Testis (tissue), 3 donors: Measurements from ENCODE around the gene FUT1. TPM values are rescaled to one million over a fixed set of nuclear protein-coding genes. Genes with fewer than 3 reads are reported as not detected.
A peak's percentile ranks its signal among the peaks of the same experiment; 100 is the strongest.

Experiments
- DNase-seq: peaks from one replicate; pipeline ENCODE4 v3.0.0-alpha.2; 2019
- H3K27ac ChIP-seq, 2 donors: fragments of 200-600 bp; sonication (generic); one replicate each; pipeline ENCODE4 v1.5.1; 2019
- H3K27me3 ChIP-seq: fragments of 200-600 bp; sonication (generic); one replicate; pipeline ENCODE4 v1.5.1; 2019
- H3K36me3 ChIP-seq: fragments of 200-600 bp; sonication (generic); one replicate; pipeline ENCODE4 v1.5.1; 2017; ENCODE audit warnings: low read depth; ENCODE audit errors: missing control alignments
- H3K4me1 ChIP-seq: fragments of 200-600 bp; sonication (generic); one replicate; pipeline ENCODE4 v1.5.1; 2019
- H3K4me3 ChIP-seq, 2 donors: fragments of 200-600 bp; sonication (generic); one replicate each; pipeline ENCODE4 v1.5.1; 2017 to 2019
- H3K9me3 ChIP-seq: fragments of 200-600 bp; sonication (generic); one replicate; pipeline ENCODE4 v1.5.1; 2017
- POLR2A ChIP-seq: fragments of 450-650 bp; IDR thresholded peaks from one replicate; pipeline ENCODE4 v1.6.1; 2017; ENCODE audit warnings: antibody characterized with exemption, mild to moderate bottlenecking, moderate library complexity
- WGBS, 2 donors: methylation state at CpG; one replicate each; pipeline ENCODE4 v1.1.5; 2018; 5-methylcytosine and 5-hydroxymethylcytosine counted together
- intact Hi-C: fragments of 100-400 bp; cut with DNase I; formaldehyde crosslinking; loops from one replicate; pipeline ENCODE4 v1.15.1; 2023; ENCODE audit warnings: low total_unique reads
- polyA plus RNA-seq: library from polyadenylated mRNA; stranded (reverse); fragments of 350-450 nt; fragmentation: Illumina TruSeq; extraction: RNeasy Lipid Tissue Mini Kit (QIAGEN cat#74804); gene quantifications from one replicate; pipeline ENCODE4 v1.2.3, GENCODE V29; 2014; ENCODE audit warnings: low read depth, low replicate concordance; ENCODE audit not compliant: insufficient read depth
- total RNA-seq, 2 donors: library from RNA; depleted of rRNA; stranded (reverse); fragments of >200 nt; gene quantifications; one replicate each; pipeline ENCODE4 v1.2.3, GENCODE V29; 2016
- TF ChIP-seq, protein P1 (sequence below), 3 experiments: fragments of 450-650 bp in 2 of 3; fragments of 200-600 bp in 1 of 3; sonication (generic) in 1 of 3; IDR thresholded peaks; one replicate each; pipeline ENCODE4 v1.5.1; 2016 to 2019; ENCODE audit warnings: antibody characterized with exemption in 3 of 3, mild to moderate bottlenecking in 2 of 3, moderate library complexity in 1 of 3

The FUT1 gene
- total and polyA plus RNA-seq, 3 donors from 2014 or later = 2.0 to 5.1 (median 3.6) TPM

DNA sequence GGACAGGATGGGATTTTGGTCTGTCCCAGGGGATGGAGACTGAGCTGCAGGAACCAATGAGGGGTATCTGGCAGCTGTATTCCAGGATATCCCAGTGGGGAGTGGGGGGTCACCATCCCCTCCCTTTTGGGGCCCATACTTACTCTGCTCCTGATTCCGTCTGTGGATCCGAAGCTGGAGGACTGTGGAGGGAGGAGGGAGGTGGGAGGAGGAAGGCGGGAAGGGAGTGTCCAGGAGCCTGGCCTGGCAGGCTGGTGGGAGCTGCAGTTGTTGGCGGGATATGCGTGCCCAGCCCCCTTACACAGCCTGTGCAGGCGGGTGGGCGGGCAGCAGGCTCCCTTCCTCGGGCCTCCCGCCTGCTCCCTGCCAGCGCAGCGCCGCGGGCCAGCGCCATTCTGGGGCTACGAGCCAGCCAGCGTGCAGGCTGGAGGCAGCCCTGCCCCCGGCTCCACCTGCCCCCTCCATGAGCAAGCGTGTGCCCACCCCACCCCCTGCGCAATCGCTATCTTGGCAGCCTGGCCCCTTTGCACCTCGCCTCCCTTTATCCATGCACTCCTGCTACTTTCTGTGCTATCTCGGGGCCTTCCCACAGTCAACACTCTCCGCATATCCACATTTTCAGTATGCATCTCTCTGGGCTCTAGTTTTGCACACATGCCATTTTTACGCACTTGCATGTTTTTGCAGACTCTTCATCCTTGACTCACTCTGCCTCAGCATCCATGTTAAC, 35.7 kb downstream of the FUT1 start:
- DNase-seq = peak; percentile 88
- no peak for TF ChIP-seq POLR2A
- TF ChIP-seq, protein P1, sequence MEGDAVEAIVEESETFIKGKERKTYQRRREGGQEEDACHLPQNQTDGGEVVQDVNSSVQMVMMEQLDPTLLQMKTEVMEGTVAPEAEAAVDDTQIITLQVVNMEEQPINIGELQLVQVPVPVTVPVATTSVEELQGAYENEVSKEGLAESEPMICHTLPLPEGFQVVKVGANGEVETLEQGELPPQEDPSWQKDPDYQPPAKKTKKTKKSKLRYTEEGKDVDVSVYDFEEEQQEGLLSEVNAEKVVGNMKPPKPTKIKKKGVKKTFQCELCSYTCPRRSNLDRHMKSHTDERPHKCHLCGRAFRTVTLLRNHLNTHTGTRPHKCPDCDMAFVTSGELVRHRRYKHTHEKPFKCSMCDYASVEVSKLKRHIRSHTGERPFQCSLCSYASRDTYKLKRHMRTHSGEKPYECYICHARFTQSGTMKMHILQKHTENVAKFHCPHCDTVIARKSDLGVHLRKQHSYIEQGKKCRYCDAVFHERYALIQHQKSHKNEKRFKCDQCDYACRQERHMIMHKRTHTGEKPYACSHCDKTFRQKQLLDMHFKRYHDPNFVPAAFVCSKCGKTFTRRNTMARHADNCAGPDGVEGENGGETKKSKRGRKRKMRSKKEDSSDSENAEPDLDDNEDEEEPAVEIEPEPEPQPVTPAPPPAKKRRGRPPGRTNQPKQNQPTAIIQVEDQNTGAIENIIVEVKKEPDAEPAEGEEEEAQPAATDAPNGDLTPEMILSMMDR (IDR thresholded peaks at IDR 0.05) = no peak
- Histone ChIP-seq H3K4me1 (peaks cover 58% of the 10 kb centered on the region), H3K9me3 (no peaks in the 10 kb centered on the region), H3K36me3 (no peaks in the 10 kb centered on the region), H3K4me3 (peak overlapping the region in 1 of 2 donors; percentile 65), H3K27ac (peak overlapping the region; percentile 81 to 85), H3K27me3 (no peaks in the 10 kb centered on the region)
- intact Hi-C loops = no loop called here
- whole genome bisulfite sequencing, 2 donors = 25 to 37% methylated on average over 12 to 15 of the region's 24 CpGs

DNA sequence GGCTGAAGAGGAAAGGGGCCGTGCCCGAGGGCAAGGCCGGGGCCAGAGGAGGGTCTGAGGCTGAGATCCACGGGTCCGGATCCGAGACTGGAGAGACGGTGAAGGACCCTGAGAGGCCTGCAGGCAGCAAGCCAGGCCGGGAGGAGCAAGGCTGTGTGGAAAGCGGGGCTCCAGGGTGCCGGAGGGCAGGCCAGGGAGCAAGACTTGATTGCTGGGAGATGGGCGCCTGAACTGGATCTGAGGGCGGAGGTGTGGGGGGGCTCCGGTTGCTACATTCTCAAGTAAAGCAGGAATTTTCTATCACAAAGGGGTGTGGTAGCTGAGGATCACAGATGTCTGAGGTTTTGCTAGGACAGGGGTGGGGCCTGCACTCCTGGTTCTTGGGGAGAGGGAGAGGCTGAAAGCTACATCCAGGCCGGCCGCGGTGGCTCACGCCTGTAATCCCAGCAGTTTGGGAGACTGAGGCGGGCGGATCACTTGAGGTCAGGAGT, 36.7 kb downstream of the FUT1 start:
- Histone ChIP-seq H3K27ac (peak overlapping the region; percentile 81 to 85), H3K4me3 (peak overlapping the region; percentile 26 to 65), H3K4me1 (peaks cover 58% of the 10 kb centered on the region), H3K36me3 (no peaks in the 10 kb centered on the region), H3K27me3 (no peaks in the 10 kb centered on the region), H3K9me3 (no peaks in the 10 kb centered on the region)
- 23 to 29% methylated on average over 13 to 16 of the region's 19 CpGs for WGBS, 2 donors
- no peak for TF ChIP-seq POLR2A
- TF ChIP-seq, protein P1 (IDR thresholded peaks at IDR 0.05) = no peak
- DNase-seq = peak; percentile 51
- intact Hi-C loops = no loop called here

DNA sequence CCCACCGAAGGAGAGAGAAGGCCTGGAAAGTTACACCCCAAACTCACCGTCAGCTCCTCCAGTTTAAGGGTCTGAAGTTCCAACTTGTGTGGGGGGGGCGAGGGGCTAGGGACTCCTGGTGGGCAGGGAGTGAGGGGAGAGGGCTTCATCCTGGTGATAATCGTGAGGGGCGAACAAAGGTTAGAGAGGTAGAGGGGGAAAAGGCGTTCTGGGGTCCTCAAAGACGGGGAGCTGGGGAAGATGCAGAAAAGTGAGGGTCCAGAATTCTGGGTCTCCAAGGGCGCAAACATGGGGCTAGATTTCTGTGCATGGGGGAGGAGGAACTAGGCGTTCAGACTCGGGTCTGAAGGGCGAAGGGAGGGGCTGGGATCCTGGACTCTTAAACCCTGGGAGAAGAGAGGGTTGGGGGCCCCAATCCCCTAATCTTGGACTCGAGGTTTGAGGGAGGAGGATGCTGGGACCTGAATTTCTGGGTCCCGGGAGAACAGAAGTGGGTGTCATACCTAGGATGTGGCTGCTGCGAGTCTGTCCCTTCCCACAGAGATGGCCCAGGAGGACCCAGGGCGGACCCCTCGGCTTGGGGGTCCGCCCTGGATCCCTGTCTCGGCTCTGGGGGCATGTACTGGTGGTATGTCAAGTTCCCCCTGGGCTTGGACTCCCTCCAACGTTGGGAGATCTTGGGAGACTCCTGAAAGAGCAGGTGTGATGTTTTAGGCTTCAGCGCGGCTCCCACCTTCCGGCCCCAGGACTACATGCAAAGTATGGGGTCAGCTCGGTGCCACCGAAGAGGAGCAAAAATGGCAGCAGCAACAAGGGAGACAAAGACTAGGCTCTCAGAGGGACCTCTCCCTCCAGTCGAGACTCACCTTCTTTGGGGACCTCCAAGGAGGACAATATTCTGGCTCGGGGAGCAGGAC, 37.4 kb downstream of the FUT1 start:
- H3K9me3 ChIP-seq = no peaks in the 10 kb centered on the region
- no peaks in the 10 kb centered on the region for H3K27me3 ChIP-seq
- peak overlapping the region; percentile 81 to 85 for H3K27ac ChIP-seq
- H3K36me3 ChIP-seq = no peaks in the 10 kb centered on the region
- TF ChIP-seq, protein P1 (IDR thresholded peaks at IDR 0.05) = no peak
- no peak for TF ChIP-seq POLR2A
- DNase-seq = no peak
- H3K4me1 ChIP-seq = peaks cover 54% of the 10 kb centered on the region
- WGBS, 2 donors = 20 to 23% methylated on average over 22 to 26 of the region's 26 CpGs
- intact Hi-C loops = no loop called here
- H3K4me3 ChIP-seq = peak overlapping the region; percentile 50 to 65

DNA sequence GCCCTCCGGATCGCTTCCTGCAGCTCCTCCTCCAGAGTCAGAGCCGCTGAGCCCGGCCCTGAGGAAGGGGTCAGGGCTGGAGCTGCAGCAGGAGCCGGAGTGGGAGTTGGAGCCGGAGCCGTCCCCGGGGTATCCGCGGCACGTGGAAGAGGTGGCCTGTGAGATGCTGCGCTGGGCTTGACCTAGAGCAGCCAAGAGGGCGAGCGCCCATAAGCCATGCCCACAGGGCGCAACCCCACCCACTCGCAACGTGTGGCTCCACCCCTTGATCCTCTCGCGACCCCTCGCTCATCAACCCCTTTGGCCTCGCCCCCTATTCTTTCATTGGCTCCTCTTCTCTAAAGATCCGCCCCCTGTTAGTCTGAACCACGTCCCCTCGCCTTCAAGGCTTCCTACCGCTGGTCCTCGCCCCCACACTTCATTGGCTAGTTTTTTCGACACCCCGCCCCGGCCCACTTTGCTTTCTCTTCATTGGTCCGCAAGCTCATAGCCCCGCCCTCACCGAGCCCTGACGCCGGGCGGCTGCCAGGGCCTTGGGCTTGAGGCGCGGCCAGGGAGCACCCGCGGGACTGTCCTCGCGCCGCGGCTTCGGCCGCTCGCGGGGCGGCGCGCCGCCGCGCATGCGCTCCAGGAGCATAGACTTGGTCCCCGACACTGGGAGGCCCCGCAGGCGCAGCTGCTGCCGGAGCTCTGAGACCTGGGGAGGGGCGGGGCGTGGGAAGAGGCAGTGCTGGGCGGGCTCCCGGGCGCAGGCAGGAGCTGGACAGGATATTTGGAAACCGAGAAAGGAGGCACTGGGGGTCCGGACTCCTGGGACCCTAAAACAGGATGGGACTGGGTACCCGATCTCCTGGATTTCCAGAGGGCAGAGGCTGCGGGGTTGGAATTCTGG, 38.3 kb downstream of the FUT1 start:
- no peak for TF ChIP-seq POLR2A
- TF ChIP-seq, protein P1 (IDR thresholded peaks at IDR 0.05) = no peak
- WGBS, 2 donors = 0 to 1% methylated on average over 28 to 59 of the region's 67 CpGs
- H3K4me3 ChIP-seq = peak overlapping the region; percentile 50 to 65
- no peaks in the 10 kb centered on the region for H3K9me3 ChIP-seq
- no peaks in the 10 kb centered on the region for H3K27me3 ChIP-seq
- DNase-seq = peak; percentile 99
- H3K27ac ChIP-seq = peak overlapping the region; percentile 81 to 85
- no peaks in the 10 kb centered on the region for H3K36me3 ChIP-seq
- peaks cover 45% of the 10 kb centered on the region for H3K4me1 ChIP-seq
- intact Hi-C loops = no loop called here
